Stimulated activated CD8-positive, alpha-beta memory T cell treated with anti-CD3 and anti-CD28 coated beads, Interleukin-12 subunit alpha, Interleukin-12 subunit beta, amount 100 ng/mL, for 24 hours (primary cell): Measurements from ENCODE around the gene VMA21.

ENCODE experiments used
- DNase-seq: peaks from one replicate; pipeline ENCODE4 v3.0.0-alpha.2; 2020; ENCODE audit errors: extremely low read depth

Gene VMA21

GRCh38 chrX:151396825-151397740 is at the start of gene VMA21:
VMA21 (plus strand) TSS chrX:151397206; CDS start chrX:151397309, 103 bp downstream.
- DNase-seq: peak; percentile 58

GRCh38 chrX:151359341-151359740 is 37.7 kb upstream of the VMA21 start:
- no peak for DNase-seq

DNA sequence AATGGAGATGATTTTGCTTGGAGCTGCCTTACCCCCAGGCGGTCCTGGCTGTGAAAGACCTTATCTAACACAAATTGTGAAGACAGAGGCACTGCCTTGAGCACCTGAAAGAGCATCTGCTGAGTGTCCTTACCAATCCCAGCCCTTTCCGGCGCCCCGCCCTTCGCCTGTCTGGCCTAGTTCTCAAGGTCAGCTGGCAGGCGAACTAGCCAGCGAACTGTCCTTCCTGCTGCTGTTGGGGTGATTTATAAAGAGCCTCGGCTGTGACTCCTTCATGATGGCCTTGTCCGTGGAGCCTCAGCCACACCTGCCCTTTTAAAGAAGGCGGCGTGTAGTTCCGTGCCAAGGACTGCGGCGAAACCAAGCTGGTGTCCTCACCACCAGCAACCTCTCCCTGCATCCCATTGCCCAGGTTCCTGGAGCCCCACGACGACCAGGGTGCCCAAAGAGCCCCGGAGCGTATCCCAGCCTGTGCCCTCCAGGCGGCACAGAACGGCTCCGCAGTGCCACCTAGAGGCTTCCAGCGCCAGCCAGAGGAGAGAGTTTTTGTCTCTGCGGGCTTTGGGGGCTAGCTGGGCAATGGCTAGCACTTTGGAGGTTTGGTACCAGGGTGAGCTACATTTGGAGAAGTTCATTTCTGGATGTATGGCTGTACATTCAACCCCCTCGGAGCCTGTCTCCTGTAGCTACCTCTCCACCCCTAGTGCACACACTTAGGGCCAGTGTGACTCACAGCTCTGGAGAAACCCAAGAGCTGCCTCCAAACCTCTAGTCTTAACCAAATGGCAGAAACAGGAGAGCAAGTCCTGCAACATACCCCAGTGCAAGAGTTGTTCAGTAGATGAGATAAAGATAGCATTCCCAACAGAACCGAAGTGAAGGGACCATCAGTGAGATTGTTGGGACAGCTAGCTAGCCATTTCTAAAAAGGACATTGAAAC is 36.8 kb upstream of the VMA21 start:
- DNase-seq: no peak

- no peak for DNase-seq
These were observed 33.7 kb upstream of the VMA21 start for GRCh38 chrX:151363316-151363715.

- no peak for DNase-seq
These were observed 31.4 kb upstream of the VMA21 start for GRCh38 chrX:151365579-151365978.

DNA sequence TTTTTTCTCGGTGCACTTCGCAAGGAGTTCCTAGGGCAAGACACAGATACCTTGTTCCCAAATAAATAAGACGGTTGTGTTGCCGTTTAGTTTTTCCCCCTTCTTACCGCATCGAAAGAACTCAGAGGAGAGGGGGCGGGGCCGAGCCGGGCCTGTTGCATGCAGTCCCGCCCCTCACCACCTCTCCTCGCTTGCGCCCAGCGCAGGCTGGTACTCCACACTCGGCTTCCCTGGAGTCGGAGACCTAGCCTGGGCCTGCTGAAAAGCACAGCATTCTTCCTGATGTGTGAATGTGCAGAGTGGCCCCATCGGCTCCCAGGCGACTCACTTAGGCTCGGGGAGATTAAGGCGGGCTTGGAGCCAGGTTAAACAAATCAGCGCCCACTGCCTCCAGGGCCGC is 26.1 kb upstream of the VMA21 start:
- no peak for DNase-seq

DNA sequence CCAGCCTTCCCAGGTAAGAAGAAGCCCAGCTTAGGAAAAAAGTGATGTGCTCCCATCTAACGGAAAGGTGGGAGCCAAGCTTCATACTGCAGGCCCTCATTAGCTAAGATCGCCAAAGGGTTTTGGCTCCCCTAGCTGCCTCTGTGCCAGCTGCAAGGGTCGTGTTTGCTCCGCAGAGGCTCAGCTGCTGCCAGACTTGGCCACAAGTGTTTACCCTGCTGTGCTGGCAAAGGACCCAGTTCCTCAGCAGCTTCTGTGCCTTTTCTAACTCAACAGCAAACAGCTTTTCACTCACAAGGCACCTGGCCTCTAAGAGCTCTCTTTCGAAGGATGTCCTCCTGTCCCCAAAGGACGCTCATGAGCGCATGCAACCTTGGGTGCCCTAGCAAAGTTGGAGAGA is 12.2 kb upstream of the VMA21 start:
- no peak for DNase-seq

GRCh38 chrX:151386838-151387459 is 10.1 kb upstream of the VMA21 start:
- no peak for DNase-seq

DNA sequence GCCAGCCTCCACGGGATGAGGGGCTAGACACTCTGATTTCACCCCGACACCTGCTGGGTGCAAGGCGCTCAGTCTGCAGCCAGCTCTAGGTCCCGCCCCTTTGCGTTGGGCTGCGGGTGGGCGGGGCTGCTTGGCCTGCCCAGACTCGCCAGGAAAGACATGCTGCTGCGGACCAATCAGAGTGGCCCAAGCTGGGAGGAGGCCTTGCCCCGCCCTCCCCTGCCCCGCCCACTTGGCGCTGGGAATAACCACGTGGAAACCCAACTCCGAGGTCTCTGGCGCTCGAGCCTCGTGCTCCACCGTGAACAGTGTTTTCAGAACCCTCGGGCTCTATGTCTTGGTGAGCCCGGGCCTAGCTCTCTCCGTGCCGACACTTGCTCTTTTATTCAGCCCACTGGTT is 5.3 kb upstream of the VMA21 start:
- no peak for DNase-seq

GRCh38 chrX:151393514-151393913 is 3.5 kb upstream of the VMA21 start:
- DNase-seq: no peak

GRCh38 chrX:151396042-151396824 is 773 bp upstream of the VMA21 start:
- no peak for DNase-seq

DNA sequence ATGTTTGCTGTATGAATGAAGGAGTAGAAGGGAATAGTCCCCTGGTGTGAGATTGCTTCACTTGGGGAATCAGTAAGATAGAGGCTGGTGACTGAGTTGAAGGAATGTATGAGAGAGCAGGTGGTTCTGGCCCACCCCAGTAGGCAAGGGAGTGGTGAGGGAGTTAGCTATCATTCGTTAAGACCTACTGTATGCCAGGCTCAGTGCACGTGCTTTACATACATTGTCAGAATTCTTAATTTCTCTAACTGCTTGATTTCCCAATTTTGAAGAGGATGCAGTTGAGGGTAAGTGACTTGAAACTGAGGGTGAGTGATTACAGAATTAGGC is 700 bp downstream of the VMA21 start:
- no peak for DNase-seq

DNA sequence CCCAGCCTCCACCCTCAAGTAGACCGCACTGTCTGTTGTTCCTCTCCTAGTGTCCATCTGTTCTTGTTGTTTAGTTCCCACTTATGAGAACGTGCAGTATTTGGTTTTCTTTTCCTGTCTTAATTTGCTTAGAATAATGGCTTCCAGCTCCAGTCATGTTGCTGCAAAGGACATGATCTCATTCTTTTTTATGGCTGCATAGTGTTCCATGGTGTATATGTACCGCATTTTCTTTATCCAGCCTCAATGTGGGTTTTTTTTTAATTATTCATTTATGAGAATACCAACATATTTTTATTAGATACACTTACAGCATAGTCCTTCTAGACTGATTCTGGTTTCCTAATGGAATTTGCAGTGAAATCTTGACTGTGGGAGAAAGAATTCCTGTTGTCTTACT is 1.3 kb downstream of the VMA21 start:
- no peak for DNase-seq

- DNase-seq: no peak
These were observed 5.8 kb downstream of the VMA21 start for GRCh38 chrX:151402719-151403390.

- DNase-seq: no peak
These were observed 19.6 kb downstream of the VMA21 start for GRCh38 chrX:151416579-151416978.

GRCh38 chrX:151419782-151420181 is 22.8 kb downstream of the VMA21 start:
- no peak for DNase-seq

GRCh38 chrX:151424505-151424904 is 27.5 kb downstream of the VMA21 start:
- DNase-seq: no peak

DNA sequence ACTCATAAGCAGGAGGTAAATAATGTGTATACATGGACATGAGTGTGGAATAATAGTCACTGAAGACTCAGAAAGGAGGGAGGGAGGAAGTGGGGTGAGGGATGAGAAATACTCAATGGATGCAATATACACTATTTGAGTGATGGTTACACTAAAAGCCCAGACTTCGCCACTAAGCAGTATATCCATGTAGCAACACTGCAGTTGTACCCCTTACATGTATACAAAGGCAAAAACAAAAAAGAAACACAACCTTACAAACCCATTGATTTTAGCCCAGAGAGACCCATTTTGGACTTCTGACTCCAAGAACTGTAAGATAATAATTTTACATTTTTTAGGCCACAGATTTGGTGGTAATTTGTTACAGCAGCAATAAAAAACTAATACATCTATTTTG is 51.5 kb downstream of the VMA21 start:
- no peak for DNase-seq

DNA sequence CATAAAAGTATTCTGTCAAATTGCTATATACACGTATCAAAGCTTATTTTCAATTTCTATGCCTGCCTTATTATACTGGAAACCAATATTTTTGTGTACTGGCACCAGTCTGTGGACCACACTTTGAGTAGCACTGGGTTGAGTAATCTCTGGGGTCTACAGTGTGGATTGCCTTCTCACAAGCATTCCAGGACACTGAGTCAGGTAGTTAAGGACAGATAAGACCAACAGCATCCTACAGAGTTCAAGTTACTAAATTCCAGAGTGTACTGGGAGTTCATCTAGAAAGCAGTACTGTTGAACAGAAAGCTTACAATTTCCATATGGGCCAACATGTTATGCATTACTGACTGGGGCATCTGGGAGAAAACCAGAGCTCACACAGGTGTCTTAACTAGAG is 61.8 kb downstream of the VMA21 start:
- DNase-seq: no peak
